ENCODE results near the gene BCDIN3D.
A peak's percentile ranks its signal among the peaks of the same experiment; 100 is the strongest.
"Not testable (repeated sequence)": the region's sequence is repeated elsewhere in the genome, so short reads cannot be mapped to it uniquely, and the experiment has no call there.

The BCDIN3D gene

GRCh38 chr12:49876070-49876469, 33.2 kb upstream of the BCDIN3D start:
- DNase-seq (ENCODE audit: low read depth): no peak

GRCh38 chr12:49875115-49875720, 32.3 kb upstream of the BCDIN3D start:
- no peak for DNase-seq (ENCODE audit: low read depth)

- no peak for DNase-seq (ENCODE audit: low read depth)
Observed at GRCh38 chr12:49874142-49874897, 31.4 kb upstream of the BCDIN3D start.

GRCh38 chr12:49873361-49873934, 30.5 kb upstream of the BCDIN3D start:
- no peak for DNase-seq (ENCODE audit: low read depth)

GRCh38 chr12:49872781-49873181, 29.9 kb upstream of the BCDIN3D start:
- DNase-seq (ENCODE audit: low read depth): no peak

GRCh38 chr12:49872381-49872780, 29.5 kb upstream of the BCDIN3D start:
- no peak for DNase-seq (ENCODE audit: low read depth)

GRCh38 chr12:49871811-49872251, 28.9 kb upstream of the BCDIN3D start:
- not testable (repeated sequence) for DNase-seq (ENCODE audit: low read depth)

- no peak for DNase-seq (ENCODE audit: low read depth)
Observed at GRCh38 chr12:49871263-49871561, 28.3 kb upstream of the BCDIN3D start.

GRCh38 chr12:49870501-49871262, 27.8 kb upstream of the BCDIN3D start:
- DNase-seq (ENCODE audit: low read depth): no peak

- no peak for DNase-seq (ENCODE audit: low read depth)
Observed at GRCh38 chr12:49869816-49870500, 27.1 kb upstream of the BCDIN3D start.

- DNase-seq (ENCODE audit: low read depth): no peak
Observed at GRCh38 chr12:49868952-49869815, 26.3 kb upstream of the BCDIN3D start.

- DNase-seq (ENCODE audit: low read depth): no peak
Observed at GRCh38 chr12:49868449-49868848, 25.5 kb upstream of the BCDIN3D start.

GRCh38 chr12:49867570-49868341, 24.9 kb upstream of the BCDIN3D start:
- DNase-seq (ENCODE audit: low read depth): no peak

GRCh38 chr12:49866859-49867569, 24.1 kb upstream of the BCDIN3D start:
- peak; percentile 70 for DNase-seq (ENCODE audit: low read depth)

GRCh38 chr12:49865782-49866135, 22.9 kb upstream of the BCDIN3D start:
- no peak for DNase-seq (ENCODE audit: low read depth)

GRCh38 chr12:49865109-49865781, 22.3 kb upstream of the BCDIN3D start:
- no peak for DNase-seq (ENCODE audit: low read depth)

GRCh38 chr12:49864798-49865090, 21.8 kb upstream of the BCDIN3D start:
- no peak for DNase-seq (ENCODE audit: low read depth)

- DNase-seq (ENCODE audit: low read depth): no peak
Observed at GRCh38 chr12:49863946-49864797, 21.3 kb upstream of the BCDIN3D start.

GRCh38 chr12:49860921-49861320, 18.0 kb upstream of the BCDIN3D start:
- not testable (repeated sequence) for DNase-seq (ENCODE audit: low read depth)

All from stimulated activated CD8-positive, alpha-beta memory T cell treated with anti-CD3 and anti-CD28 coated beads, Interleukin-15, amount 100 ng/mL, for 1 hour (primary cell).